CD4-positive, alpha-beta T cell treated with Interleukin-17A for 1 hour (primary cell): ENCODE results near the gene TSFM.
"Not testable (repeated sequence)": the region's sequence is repeated elsewhere in the genome, so short reads cannot be mapped to it uniquely, and the experiment has no call there.

Source experiments
- DNase-seq: peaks from one replicate; pipeline ENCODE4 v3.0.0-alpha.2; 2020

The TSFM gene

DNA sequence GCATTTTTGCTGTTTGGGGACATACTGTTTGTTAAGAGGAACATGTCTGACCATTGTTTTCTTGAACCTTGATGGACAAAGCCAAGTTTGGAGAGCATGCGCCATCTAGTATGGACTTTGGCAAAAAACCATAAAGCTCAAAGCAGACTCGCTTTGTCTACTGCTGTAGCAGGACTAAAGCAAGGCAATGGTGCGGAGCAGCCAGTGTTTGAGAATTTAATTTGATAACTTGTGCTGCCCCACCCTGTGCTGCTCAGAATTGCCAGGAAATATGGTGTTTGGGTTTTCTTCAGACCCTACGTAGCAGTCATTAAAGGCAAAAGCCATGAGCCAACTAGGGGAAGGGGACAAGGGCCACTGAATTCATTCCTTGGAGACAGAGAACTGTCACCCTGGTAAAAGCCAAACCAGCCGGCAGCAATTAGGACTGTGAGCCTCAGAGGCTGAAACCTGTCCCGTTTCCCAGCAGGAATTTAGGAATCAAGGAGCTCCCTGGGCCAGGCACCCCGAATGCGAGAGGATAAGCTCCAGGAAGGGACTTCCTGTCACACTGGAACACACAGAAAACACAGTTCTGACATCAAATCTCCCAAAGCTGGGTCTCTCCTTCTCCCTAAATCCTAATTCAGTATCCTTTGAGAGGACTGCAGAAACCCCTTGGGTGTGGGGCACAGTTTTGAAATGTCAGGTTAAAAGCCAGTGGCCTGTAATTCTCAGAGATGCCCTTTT is 34.8 kb downstream of the TSFM start:
- DNase-seq: no peak

DNA sequence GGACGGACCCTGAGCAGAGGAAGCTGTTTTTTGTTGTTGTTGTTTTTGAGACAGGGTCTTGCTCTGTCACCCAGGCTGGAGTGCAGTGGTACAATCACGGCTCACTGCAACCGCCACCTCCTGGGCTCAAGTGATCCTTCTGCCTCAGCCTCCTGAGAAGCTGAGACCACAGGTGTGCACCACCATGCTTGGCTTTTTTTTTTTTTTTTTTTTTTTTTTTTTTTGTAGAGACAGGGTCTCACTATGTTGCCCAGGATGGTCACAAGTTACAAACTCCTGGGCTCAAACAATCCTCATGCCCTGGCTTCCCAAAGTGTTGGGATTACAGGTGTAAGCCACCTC is 35.4 kb downstream of the TSFM start:
- not testable (repeated sequence) for DNase-seq

DNA sequence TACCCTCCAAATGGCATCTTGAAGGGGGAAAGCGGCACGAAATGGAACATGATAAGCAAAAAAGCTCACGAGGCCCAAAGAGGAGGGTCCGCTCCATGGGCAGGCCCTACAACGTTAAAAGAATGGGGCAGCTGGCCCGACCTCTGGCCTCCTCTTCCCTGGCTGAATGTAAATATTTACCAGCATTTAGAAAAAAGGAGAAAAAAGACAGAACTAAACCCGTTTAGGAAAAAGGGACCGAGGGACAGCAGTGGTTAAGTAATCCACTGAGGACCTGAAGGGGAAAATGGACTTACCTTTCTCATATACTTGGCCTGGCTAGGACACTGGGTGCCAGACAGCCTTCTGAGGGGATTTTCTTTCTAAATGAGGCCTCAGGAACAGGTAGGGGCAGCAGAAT is 37.5 kb downstream of the TSFM start:
- DNase-seq: not testable (repeated sequence)

DNA sequence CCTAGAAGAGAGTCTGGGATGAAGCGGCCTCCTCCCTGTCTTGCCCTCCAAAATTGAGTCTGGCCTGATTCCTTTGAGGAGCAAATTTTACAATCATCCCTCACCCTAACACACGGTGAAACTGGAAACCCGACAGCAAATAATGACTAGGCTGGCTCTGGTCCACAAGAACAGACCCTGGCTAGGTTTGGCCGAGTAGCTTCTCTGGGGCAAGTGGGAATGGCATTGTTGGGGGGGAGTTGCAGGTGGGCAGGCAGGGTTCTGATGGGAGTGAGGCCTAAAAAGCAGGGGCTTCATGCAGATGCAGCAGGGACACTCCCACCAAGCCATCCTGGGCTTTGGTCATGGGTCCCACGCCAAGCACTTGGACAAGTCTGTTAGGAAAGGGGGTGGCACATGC is 38.4 kb downstream of the TSFM start:
- DNase-seq: not testable (repeated sequence)

DNA sequence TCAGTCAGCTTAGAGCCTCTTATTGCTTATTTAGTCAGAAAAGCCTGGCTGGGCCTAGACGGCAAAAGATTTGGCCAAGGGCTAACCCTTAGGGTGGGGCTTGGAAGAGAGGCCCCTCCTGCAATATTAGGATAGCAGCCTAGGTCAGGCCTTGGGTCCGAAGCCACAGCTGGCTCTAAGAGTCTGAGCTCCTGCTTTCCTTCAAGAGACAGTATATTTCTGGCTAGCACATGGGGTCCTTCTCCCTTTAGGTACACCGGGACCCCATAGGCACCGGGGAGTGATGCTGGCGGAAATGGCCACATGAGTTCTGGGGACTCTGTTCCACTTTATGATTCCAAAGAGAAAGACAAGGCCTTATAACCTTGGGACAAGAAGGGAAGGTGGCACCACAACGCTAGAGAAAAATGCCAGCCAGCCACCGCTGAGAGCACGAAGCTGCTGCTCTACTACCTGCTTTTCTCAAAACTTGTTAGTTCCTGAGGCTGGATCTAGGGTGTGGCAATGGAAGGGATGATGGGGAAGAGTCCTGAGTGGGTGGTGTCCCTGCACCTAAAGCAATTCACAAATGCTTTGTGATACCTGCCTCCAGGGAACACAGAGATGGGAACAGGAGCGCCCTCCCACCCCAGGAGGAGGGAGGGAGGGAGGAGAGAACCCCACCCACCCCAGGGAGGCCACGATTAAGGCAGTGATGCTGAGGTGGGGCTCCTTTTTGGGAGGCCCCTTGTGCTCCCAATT is 39.1 kb downstream of the TSFM start:
- DNase-seq: no peak

DNA sequence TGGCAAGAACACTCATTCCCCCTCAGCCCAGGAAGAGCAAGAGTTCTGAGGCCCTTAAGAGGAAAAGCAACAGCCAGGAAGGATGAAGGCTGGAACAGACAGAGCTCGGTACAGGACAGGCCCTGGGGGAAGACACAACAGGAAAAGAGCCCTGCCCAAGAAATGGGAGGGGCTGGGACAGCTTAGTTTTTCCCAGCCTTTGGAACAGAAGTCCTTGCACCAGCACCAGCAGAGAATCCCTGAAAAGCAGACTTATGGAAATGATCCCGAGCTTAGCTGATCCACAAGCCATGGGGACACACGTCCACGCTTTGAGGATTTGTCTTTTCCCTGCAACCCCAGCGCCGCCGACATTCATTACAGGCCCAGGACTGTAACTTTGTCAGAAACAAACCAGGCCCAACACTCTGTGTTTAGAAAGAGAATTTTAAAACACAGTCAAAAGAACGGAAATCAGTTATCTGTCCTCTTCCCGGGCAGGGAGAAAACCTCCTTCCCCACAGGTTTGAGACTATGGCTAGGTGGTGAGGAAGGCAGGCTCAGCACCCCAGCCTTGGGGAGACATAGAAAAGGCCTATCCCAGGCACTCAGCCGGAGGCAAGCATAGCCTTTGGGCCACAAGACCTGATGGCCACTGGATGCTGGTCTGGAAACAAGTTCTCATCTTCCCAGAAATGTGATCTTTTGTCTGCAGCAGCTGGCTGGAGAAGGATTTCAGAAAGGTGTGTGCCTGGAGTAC is 40.0 kb downstream of the TSFM start:
- no peak for DNase-seq

DNA sequence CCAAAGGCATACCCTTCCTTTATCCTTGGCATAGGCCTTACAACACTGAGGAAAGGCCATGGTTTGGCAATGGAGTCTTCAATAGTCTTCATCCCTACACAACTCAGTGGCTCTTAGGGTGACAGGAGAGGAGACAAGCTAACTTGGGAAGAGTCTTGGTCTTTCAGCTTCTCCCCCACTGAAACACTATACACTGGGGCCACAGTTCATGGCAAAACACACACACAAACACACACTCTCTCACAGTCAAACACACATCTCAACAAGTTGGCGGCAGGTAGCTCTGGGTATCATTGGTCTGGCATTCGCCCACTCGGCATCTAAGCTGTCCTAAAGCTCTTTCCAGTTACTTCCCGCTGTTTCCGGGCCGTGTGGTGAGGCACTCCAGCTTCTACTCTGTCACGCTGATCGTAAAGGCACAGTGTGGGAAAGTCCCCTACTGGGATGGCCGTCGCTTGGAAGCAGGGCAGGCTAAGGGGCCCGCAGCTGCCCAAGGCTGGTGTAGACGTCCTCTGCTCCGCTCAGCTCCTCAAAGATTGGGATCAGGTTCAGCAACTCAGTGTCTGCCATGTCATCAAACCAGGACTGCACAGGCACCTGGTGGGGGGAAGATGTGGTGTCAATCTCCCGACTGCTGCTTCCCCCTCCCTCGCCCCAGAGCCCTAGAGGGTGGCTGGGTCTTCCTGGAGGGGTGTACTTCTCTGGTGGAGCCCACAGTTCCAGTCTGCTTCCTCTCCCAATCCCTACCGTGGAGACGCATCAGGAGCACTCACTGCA is 40.7 kb downstream of the TSFM start:
- no peak for DNase-seq

DNA sequence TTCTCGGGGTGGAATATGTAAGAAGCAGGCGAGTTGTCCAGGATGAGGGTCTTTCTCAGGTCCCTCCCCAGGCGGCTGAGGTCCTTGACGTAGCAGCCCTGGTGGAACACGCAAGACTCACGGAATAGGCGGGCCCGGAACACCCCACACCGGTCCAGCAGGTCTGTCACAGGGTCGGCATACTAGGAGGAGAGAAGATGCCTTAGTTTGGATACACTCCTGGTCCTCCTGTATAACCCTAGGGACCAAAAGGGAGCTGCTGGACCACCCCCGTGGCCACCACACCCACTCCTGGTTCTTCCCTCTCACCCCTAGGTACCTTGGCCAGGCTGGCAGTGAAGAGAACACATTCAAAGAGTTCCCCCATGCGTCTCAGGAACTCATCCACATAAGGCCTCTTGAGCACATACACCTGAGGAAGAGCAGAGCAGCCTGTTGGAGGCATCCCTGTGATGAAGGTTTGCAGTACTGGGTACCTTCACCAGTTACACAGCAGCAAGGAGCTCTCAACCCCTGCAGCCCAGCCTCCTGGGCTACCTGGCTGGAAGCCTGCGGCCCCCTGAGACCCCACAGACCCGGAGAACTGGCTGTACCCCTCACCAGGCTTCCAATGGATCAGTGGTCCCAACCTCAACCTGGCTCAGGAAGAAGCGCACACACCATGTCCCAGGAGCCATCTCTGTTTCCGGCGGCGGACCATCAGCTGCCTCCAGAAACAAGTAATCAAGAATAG is 41.5 kb downstream of the TSFM start:
- DNase-seq: no peak

DNA sequence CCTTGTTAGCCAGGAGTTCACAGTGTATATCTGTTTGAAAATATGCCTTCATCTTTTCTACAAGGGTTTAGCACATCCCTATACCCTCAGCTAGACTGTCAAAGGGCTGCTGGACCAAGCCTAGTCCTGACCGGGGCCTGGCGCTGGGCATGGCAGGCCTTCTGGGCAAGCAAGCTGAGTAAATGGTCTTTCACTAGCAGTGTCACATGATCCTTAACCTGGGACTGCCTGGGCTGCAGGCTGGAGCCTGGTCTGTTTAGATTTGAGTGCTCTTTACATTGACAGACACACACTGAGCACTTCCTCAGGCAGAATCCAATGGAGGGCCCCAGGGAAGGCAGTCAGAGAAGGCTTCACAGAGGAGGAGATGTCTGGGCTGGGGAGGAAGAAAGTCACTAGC is 42.9 kb downstream of the TSFM start:
- DNase-seq: no peak

DNA sequence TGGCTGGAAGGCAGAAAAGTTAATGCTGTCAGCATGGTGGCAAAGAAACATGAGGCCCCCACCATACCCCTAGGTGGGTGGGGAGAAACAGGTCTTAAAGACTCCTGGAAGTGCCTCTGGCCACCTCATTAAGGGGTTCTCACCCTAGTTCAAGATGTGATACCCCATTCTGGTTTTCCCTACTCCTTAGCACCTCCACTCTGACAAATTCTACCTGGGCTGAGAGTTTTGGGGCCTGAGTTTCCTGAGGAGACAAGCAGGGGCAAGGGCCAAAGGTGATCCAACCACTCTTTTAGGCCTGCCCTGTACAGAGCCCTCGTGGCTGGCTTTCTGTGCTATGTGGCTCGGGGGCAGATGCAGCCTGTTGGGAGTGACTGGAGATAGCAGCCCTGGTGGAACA is 43.8 kb downstream of the TSFM start:
- DNase-seq: no peak

DNA sequence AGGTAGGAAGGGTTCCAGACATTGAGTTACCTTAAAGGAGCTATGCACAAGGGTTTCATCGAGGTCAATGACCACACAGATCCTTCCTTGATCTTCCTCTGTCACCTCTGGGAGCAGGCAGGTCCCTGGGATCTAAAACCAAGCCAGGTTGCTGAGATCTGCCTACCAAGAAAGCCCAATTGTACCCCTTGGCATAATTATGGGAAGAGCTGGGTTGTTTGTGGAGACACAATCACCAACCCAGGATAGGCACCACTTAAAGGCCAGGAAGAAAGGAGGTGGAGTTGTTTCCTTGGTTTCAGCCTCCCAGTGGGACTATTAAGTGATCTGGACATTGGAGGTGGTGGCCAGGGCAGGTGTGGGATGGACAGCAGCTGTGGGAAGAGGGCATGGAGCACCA is 44.4 kb downstream of the TSFM start:
- no peak for DNase-seq

DNA sequence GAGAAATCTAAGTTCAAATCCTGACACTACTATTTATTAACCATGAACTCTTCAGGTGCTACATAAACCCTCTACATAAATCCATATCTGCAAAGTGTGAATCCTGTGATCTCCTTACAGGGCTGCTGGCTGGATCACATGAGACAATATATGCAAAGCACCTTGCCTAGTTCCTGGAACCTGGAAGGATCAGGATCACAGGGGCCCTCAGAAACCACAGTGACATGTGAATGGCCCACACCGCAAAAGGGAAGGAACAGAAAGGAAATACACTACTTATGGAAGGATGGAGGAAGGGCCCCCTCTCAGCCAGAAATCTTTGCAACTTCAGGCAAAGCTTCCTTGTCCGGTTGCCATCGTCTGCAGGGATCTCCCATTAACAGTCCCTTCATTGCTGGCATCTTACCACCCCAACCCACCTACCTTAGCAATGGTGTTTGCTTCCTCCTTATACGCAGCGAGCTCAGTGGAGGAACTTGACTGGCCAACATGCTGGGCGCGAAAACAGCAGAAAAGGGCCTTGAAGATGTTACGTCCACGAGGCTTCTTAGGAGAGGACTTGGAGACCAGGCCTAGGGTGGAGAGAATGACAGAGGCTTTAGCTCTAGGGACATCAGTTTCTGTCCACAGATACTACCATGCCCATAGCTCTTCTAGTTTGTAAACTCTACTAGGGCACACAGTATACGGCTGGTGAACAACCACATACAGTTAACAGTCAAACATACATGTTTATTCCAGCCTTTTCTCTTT is 46.6 kb downstream of the TSFM start:
- no peak for DNase-seq

DNA sequence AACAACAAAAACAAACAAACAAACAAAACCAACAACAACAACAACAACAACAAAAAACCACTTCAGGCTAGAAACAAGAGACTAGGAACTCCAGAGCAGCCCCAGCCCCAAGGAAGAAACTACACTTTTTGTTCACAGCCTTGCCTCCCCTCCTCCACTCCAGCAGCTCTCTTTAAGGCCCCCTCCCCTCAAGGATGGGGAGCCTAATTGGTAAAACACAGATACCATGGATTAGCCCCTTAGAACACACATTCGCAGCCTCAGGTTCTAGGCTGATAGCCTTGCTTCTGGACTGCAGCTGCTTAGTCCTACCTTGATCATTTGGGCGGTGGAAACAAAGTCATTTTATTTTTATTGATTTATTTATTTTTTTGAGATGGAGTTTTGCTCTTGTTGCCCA is 47.8 kb downstream of the TSFM start:
- no peak for DNase-seq

DNA sequence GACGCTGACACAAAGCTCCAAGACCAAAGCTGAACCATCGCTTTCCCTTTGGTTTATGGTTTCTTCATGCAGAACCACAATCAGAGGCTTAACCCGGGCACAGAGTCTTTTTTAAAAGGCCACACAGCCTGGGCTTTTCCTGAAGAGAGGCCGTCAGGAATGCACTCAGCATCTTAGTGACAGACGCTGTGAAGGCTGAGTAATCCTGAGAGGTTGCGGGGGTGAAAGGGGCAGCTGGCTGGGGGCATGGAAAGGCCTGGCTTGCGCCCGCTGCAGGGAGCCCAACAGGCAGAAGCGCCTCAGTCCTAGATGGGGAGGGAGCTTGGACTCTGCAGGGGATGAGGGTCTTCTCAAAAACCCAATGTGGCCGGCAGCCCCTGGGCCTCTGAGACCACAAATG is 50.4 kb downstream of the TSFM start:
- DNase-seq: no peak

DNA sequence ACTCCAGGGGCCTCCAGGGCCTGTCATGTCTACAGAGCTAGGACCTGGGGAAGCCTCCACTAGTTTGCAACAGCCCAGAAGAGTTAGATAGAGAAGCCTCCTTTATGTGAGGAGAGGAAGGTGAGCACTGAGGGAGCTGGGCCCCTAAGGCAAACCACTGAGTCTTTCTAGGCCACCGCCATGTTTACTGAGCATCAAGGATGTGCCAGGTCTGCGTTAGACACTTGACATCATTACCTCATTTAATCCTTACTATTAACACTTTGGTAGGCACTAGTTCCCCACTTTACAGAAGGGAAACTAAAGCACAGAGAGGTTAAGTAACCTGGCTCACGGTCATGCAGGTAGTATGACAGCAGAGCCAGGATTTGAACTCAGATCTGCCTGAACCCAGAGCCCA is 51.1 kb downstream of the TSFM start:
- DNase-seq: no peak

DNA sequence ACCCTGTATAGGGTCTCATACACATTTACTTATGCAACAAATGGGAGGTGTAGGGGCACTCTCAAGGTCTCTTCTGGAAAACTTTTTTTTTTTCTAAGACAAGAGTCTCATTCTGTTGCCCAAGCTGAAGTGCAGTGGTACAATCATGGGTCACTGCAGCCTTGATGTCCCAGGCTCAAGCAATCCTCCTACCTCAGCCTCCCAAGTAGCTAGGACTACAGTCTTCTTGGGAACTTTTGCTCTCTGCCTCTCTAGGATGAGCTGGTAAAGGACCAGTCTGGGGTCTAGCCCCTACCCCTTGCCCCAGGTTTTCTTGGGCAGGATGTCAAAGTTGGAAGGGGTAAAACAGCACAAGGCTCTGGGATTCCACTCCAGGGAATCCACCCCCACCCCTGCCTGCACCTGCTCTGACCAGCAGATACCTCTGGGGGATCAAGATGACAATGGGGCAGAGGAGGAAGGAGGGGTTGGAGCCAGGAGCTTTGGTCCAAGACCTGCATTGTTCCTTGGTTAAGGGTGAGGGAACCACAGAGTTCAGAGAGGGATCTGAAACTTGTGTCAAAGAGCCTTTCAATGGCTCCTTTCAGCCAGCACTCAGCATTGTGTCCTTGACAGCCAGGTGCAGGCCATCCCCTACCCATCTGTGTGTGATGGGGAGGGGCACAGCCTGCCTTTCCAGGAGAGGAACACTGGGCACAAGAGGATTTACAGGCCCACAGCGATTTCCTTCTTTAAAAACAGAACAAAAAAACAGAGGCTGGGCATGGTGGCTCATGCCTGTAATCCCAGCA is 51.7 kb downstream of the TSFM start:
- DNase-seq: no peak

DNA sequence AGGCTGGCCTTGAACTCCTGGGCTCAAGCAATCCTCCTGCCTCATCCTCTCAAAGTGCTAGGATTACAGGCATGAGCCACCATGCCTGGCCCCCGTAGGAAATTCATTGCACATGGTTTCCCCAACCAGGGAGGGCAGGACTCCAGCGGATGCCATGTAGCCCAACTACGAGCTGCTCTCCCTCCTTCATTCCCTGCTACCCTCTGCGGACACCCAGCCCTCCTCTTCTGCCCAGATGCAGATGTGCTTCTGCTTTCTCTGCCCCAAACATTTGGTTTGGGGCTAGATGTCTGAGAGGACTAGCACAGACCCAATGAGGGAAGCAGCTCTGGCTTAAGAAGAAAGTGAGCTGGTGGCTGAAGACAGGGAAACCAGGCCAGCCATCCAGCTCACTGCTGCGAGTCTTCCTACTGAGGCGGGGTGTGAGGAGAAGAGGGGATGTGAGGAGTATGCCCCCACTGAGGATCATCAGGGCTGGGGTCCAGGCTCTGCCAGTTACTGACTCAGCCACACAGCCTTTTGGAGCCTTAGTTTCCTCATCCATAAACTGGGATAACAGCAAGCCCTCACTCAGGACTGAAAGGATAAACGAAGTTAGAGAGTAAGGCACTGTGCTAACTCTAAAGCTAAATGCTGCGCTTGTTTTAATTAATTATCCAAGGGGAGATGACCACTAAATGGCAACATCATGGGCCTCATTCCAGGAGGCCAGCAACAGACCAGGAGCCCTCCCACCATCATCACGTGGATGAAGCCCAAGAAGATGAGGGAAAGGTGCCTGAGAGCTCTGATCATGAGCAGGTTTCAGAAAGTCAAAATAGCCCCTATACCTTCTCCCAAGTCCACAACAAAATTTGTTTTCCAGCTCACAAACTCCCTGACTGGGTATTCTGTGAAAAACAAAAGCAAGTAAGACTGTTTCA is 53.0 kb downstream of the TSFM start:
- no peak for DNase-seq

DNA sequence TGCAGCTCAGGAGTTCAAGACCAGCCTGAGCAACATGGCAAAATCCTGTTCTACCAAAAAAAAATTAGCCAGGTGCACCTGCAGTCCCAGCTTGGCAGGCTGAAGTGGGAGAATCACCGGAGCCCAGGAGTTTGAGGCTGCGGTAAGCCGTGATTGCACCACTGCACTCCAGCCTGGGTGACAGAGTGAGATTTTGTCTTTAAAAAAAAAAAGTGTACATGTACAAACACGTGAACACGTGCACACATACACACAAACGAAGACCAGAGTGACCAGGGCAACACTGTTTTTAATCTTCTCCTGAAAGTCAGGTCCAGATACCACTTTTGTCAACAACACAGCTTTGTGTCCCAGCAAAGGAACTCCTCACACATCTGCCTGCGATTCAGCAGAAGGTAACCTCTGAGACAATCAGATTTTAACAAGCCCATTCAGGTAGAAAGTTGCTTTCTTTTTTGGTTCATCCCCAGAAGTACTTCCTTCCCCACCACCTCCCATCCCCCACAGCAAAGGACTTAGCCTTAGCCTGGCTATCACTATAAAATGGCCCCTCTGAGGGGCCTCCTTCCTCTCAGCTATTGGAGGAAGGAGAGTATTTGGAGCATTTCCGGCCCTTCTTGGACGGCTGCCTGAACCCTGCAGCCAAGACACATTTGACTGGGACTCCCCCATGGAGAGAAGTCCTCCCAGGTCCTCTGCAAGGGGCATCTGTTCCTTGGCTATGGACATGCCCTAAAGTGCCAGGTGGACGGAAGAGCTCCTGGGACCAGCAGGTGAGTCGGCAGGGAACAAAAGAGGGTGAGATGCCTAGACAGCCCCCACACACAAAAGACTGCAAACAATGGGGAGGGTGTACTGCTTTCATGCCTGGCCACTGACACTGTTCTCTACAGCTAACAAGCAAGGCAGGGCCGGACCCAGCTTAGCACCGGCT is 54.1 kb downstream of the TSFM start:
- peak; percentile 59 for DNase-seq
